ENCODE results near the gene NKIRAS2. TPM values are rescaled to one million over a fixed set of nuclear protein-coding genes. Genes with fewer than 3 reads are reported as not detected.

The NKIRAS2 gene
- total and polyA plus RNA-seq, 2 of the 4 experiments (the other 2 are of a cell fraction) = 25.6 to 51.8 TPM

DNA sequence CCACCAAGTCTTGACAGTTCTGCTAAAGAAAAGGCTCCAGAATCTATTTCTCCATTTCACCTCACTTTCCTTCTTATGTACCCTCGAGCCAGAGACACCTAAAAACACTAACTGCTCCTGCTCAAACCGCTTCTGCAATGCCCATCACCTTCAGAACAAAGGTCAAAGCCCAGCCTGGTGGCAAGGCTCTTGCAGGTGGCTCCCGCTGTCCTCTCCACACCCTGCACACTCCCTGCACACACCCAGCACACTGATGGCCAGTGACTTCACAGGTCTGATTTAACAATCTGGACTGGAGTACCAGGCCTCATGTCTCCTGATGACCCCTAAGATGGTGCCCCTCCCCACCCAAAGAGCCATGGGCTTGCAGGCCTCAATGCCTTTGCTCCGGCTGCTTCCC lies 40.3 kb downstream of the NKIRAS2 start:
- no peaks in the 10 kb centered on the region for H3K36me3 ChIP-seq (ENCODE audit: control insufficient read depth, insufficient read depth, low read length)
- H3K4ac ChIP-seq (ENCODE audit: low read depth, low read length) = no peak overlapping the region
- H3K27ac ChIP-seq (ENCODE audit: insufficient read depth, low read length) = no peak overlapping the region
- in situ Hi-C loops (cut with MboI; ENCODE audit: low sequenced_read_pairs) = no loop called here
- no peak overlapping the region for H2BK15ac ChIP-seq (ENCODE audit: low read depth, low read length)
- no peaks in the 10 kb centered on the region for H3K79me1 ChIP-seq (ENCODE audit: low read depth in 1 of 2, low read length in 2 of 2)
- peak overlapping the region; percentile 90 for H2AK9ac ChIP-seq (replicated peaks; ENCODE audit: low read depth, low read length, poor library complexity)
- WGBS, 2 experiments (ENCODE audit: extremely low coverage in 2 of 2, insufficient read length in 1 of 2) = 50% methylated on average over 2 of the region's 4 CpGs; no CpG with 5 or more reads in 1 of the 2 experiments
- H4K20me1 ChIP-seq (ENCODE audit: insufficient read depth, low read length) = no peaks in the 10 kb centered on the region
- no peak overlapping the region for H3K56ac ChIP-seq (ENCODE audit: extremely low read depth, insufficient read depth, low read length)
- H4K5ac ChIP-seq (ENCODE audit: low read depth, low read length) = no peak overlapping the region
- no peak overlapping the region for H3K4me3 ChIP-seq (ENCODE audit: insufficient read depth, low read depth, low read length)
- H4K8ac ChIP-seq (ENCODE audit: low read depth in 2 of 2, low read length in 2 of 2) = no peak overlapping the region
- no peak overlapping the region for H3K14ac ChIP-seq (replicated peaks; ENCODE audit: low read depth, low read length)
- H3K9ac ChIP-seq (ENCODE audit: low read depth, low read length) = no peak overlapping the region
- no peak overlapping the region for H2BK5ac ChIP-seq (ENCODE audit: low read depth, low read length, poor library complexity, severe bottlenecking)
- dilution Hi-C loops (cut with HindIII; ENCODE audit: low sequenced_read_pairs, unreplicated experiment) = no loop called here
- ChIA-PET POLR2A (ENCODE audit: unreplicated experiment) (no interaction called here), CTCF (no interaction called here)
- H3K4me2 ChIP-seq (ENCODE audit: low read depth, low read length) = no peak overlapping the region
- no peak for DNase-seq
- no peak overlapping the region for H2BK120ac ChIP-seq (ENCODE audit: low read depth, low read length)
- no peak overlapping the region for H2AK5ac ChIP-seq (ENCODE audit: low read depth, low read length)
- TF ChIP-seq BHLHE40 (IDR thresholded peaks at IDR 0.05; ENCODE audit: low read depth, low read length) = no peak
- intact Hi-C loops (cut with micrococcal nuclease) = no loop called here
- no peak for ATAC-seq (ENCODE audit: low read depth)
- H2AFZ ChIP-seq (replicated peaks; ENCODE audit: low read length, poor library complexity) = no peak overlapping the region
- peaks cover 3% of the 10 kb centered on the region; the same call in 1 of the 2 replicates for H3K9me1 ChIP-seq (ENCODE audit: insufficient read depth, low read length)
- H3K23ac ChIP-seq (ENCODE audit: low read depth, low read length) = no peak overlapping the region
- H2BK20ac ChIP-seq (ENCODE audit: low read depth, low read length) = no peak overlapping the region
- H3K27me3 ChIP-seq (ENCODE audit: control insufficient read depth, insufficient read depth, low read length) = peaks cover 52% of the 10 kb centered on the region
- H3K18ac ChIP-seq (ENCODE audit: low read depth, low read length) = no peak overlapping the region
- H3K4me1 ChIP-seq (ENCODE audit: control insufficient read depth, insufficient read depth, low read length) = no peaks in the 10 kb centered on the region
- no peak overlapping the region for H4K91ac ChIP-seq (ENCODE audit: insufficient read depth, low read depth, low read length)
- no TSS peak for BruUV-seq (replicated peaks)
- H3K9me3 ChIP-seq (ENCODE audit: control insufficient read depth, insufficient read depth, low read length) = no peaks in the 10 kb centered on the region
